Spleen (tissue), 11 donors: ENCODE data around the gene DPP4. TPM values are rescaled to one million over a fixed set of nuclear protein-coding genes. Genes with fewer than 3 reads are reported as not detected.

Experiments used
- DNase-seq: peaks from one replicate; pipeline ENCODE4 v3.0.0-alpha.2; 2020
- H3K27ac ChIP-seq, 8 donors: fragments of 200-600 bp; sonication (generic) in 7 of 8; 1 replicate in 4 of 8; 2 replicates in 4 of 8; pipeline versions ENCODE4 v1.5.0 to v1.8.0; 2016 to 2021; ENCODE audit warnings: inconsistent platforms in 4 of 8, mild to moderate bottlenecking in 4 of 8, moderate library complexity in 1 of 8
- H3K27me3 ChIP-seq, 7 donors: fragments of 200-600 bp; sonication (generic) in 6 of 7; replicated peaks in 1 of 7; 1 replicate in 4 of 7; 2 replicates in 3 of 7; pipeline versions ENCODE4 v1.5.0 to v1.8.0; 2016 to 2021; ENCODE audit warnings: inconsistent platforms in 3 of 7, mild to moderate bottlenecking in 1 of 7
- H3K36me3 ChIP-seq, 6 donors: fragments of 200-600 bp; sonication (generic) in 5 of 6; 1 replicate in 4 of 6; 2 replicates in 2 of 6; pipeline versions ENCODE4 v1.5.0 to v1.8.0; 2016 to 2021; ENCODE audit warnings: inconsistent platforms in 2 of 6
- H3K4me1 ChIP-seq, 6 donors: fragments of 200-600 bp; sonication (generic) in 5 of 6; 1 replicate in 3 of 6; 2 replicates in 3 of 6; pipeline versions ENCODE4 v1.5.0 to v1.8.0; 2016 to 2021; ENCODE audit warnings: inconsistent platforms in 3 of 6
- H3K4me3 ChIP-seq, 8 donors: fragments of 200-600 bp; sonication (generic) in 7 of 8; 1 replicate in 4 of 8; 2 replicates in 4 of 8; pipeline versions ENCODE4 v1.5.0 to v1.8.0; 2016 to 2021; ENCODE audit warnings: inconsistent platforms in 4 of 8, mild to moderate bottlenecking in 4 of 8, moderate library complexity in 2 of 8
- H3K9me3 ChIP-seq, 8 donors: fragments of 200-600 bp; sonication (generic) in 7 of 8; 1 replicate in 4 of 8; 2 replicates in 4 of 8; pipeline versions ENCODE4 v1.5.0 to v1.8.0; 2016 to 2021; ENCODE audit warnings: inconsistent platforms in 4 of 8
- POLR2A ChIP-seq, 3 donors: fragments of 450-650 bp; IDR thresholded peaks; one replicate each; pipeline ENCODE4 v1.5.1; 2017; ENCODE audit warnings: antibody characterized with exemption in 3 of 3, mild to moderate bottlenecking in 1 of 3
- POLR2AphosphoS5 ChIP-seq, 3 donors: sonication (generic); formaldehyde crosslinking; IDR thresholded peaks; one replicate each; pipeline ENCODE4 v1.5.1; 2017; ENCODE audit warnings: antibody characterized with exemption in 3 of 3
- WGBS, 5 donors: extraction: QIAGEN DNeasy Blood & Tissue Kit in 3 of 5; methylation state at CpG; one replicate each; pipeline versions ENCODE4 v1.1.5 to v1.1.7; 2013 to 2018; 5-methylcytosine and 5-hydroxymethylcytosine counted together
- intact Hi-C: fragments of 100-400 bp; cut with DNase I; formaldehyde crosslinking; loops from one replicate; pipeline ENCODE4 v1.15.0; 2023; ENCODE audit warnings: low total_unique reads
- polyA plus RNA-seq, 3 donors: library from polyadenylated mRNA; stranded (reverse); fragments of 200-250 nt; gene quantifications; one replicate each; pipeline ENCODE4 v1.2.1, GENCODE V29; 2013
- total RNA-seq, 7 donors: library from RNA; depleted of rRNA in 3 of 7; stranded (reverse); fragments of >200 nt in 3 of 7; fragmentation: NEBNext Ultra II Directional in 4 of 7; extraction: Animal tissue kit (Norgen Biotek cat#: 25700) in 4 of 7; gene quantifications; one replicate each; pipeline versions ENCODE4 v1.1.0 to v1.2.1, GENCODE V29; 2016 to 2021
- TF ChIP-seq, protein P1 (sequence below), 11 experiments: fragments of 200-600 bp in 7 of 11; fragments of 450-650 bp in 4 of 11; sonication (generic) in 4 of 11; IDR thresholded peaks in 8 of 11; conservative IDR thresholded peaks in 3 of 11; 1 replicate in 7 of 11; 2 replicates in 4 of 11; pipeline versions ENCODE4 v1.4.0 to v1.8.0; 2016 to 2021; ENCODE audit warnings: antibody characterized with exemption in 11 of 11, inconsistent platforms in 4 of 11, mild to moderate bottlenecking in 1 of 11
- donor health status: healthy with polysubstance abuse.
- donor health status: DM: no; HTN: no; CAD: no; lungs with moderate emphysema.
- donor health status: DM: no; HTN: no; CAD: no.
- donor health status: Bipolar disorder and iron deficiency.
- donor health status: healthy.
- donor health status: DM: no; HTN: no; CAD: no.
- donor health status: DM: yes; HTN: yes; CAD: no.

Gene DPP4
- total and polyA plus RNA-seq, 10 donors: 1.3 to 28.6 (median 18.4) TPM

DNA sequence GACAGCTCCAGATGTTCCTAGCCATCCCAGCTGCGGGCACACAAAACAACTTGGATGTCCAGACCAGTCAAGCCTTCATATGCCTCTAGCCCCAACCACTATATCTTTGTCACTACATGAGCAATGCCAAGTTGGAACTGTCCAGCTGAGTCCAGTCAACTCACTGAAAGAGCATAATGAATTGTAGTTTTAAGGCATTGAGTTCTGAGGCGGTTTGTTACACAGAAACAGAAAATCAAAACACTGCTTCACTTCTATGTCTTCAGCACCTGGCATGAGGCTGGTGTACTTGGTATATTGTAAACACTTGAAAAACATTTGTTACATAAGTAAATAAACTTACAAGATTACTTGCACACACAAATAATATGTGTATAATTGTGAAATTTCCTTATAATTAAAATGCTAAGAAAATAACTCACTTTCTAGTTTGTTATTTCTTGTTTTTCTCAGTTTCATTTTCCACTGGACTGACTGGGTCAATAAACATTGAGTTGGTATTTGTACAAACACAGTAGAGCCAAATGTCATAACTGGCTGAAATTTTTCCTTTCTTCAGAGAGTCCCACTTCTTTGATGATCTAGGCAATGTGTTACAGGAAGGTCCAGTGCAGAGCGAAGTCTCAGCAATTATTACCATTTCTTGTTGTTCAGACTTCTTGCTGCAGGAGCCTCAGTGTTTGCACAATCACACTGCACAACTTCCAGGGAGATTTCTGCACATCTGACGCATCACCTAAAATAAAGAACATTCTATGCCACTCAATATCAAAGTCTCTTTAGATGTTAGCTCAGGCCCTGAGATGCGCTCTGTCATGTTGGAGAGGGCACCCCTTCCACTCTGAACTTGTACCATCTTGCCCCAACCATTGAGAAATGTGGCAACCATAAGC is 38.2 kb upstream of the DPP4 start:
- no peak for DNase-seq
- H3K27ac ChIP-seq: no peak overlapping the region
- H3K27me3 ChIP-seq: no peaks in the 10 kb centered on the region
- TF ChIP-seq POLR2AphosphoS5 (IDR thresholded peaks at IDR 0.05) (no peak), POLR2A (IDR thresholded peaks at IDR 0.05) (no peak)
- TF ChIP-seq, protein P1, sequence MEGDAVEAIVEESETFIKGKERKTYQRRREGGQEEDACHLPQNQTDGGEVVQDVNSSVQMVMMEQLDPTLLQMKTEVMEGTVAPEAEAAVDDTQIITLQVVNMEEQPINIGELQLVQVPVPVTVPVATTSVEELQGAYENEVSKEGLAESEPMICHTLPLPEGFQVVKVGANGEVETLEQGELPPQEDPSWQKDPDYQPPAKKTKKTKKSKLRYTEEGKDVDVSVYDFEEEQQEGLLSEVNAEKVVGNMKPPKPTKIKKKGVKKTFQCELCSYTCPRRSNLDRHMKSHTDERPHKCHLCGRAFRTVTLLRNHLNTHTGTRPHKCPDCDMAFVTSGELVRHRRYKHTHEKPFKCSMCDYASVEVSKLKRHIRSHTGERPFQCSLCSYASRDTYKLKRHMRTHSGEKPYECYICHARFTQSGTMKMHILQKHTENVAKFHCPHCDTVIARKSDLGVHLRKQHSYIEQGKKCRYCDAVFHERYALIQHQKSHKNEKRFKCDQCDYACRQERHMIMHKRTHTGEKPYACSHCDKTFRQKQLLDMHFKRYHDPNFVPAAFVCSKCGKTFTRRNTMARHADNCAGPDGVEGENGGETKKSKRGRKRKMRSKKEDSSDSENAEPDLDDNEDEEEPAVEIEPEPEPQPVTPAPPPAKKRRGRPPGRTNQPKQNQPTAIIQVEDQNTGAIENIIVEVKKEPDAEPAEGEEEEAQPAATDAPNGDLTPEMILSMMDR (IDR thresholded peaks at IDR 0.05 in 8 of 11, conservative IDR thresholded peaks at IDR 0.05 in 3 of 11): no peak
- H3K36me3 ChIP-seq: no peaks in the 10 kb centered on the region
- H3K4me3 ChIP-seq: no peak overlapping the region
- 77 to 91% (median 85%) methylated on average over 5 of the region's 5 CpGs for WGBS, 5 donors
- intact Hi-C loops: no loop called here
- peaks cover 0 to 9% (median 5%) of the 10 kb centered on the region in 8 donors for H3K9me3 ChIP-seq
- H3K4me1 ChIP-seq: peaks cover 0 to 19% (median 3%) of the 10 kb centered on the region in 6 donors

DNA sequence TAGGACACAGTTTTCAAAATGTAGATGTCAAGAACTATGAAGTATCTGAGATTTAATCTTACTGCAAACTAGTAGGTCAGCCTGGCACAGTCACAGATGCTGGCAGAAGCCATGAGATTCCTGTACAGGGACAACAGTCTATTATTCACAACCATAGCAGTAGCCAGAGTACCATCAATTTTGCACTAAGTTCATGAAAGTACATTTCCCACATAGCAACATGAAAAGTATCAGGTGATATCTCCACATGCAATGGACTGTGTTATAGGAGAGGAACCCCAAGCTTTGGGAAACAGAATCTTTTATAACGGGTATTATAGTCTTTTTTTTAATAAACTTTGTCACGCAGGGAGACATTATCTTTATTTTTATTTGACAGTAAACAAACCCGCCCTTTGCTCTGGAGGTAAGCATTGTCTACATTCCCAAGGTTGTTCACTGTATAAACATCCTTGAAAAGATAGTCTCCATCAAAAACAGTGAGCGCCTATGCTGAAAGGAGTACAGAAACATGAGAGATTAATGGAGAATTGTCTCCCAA is 33.4 kb upstream of the DPP4 start:
- TF ChIP-seq POLR2AphosphoS5 (IDR thresholded peaks at IDR 0.05) (no peak), POLR2A (IDR thresholded peaks at IDR 0.05) (no peak)
- TF ChIP-seq, protein P1 (IDR thresholded peaks at IDR 0.05 in 8 of 11, conservative IDR thresholded peaks at IDR 0.05 in 3 of 11): no peak
- intact Hi-C loops: no loop called here
- Histone ChIP-seq H3K9me3 (no peaks in the 10 kb centered on the region), H3K27ac (peak overlapping the region in 1 of 8 donors; percentile 0), H3K27me3 (no peaks in the 10 kb centered on the region), H3K4me3 (no peak overlapping the region), H3K36me3 (no peaks in the 10 kb centered on the region), H3K4me1 (peaks cover 0 to 2% (median 0%) of the 10 kb centered on the region in 6 donors)
- DNase-seq: no peak
- 70 to 89% (median 81%) methylated on average over 4 of the region's 4 CpGs for WGBS, 5 donors

DNA sequence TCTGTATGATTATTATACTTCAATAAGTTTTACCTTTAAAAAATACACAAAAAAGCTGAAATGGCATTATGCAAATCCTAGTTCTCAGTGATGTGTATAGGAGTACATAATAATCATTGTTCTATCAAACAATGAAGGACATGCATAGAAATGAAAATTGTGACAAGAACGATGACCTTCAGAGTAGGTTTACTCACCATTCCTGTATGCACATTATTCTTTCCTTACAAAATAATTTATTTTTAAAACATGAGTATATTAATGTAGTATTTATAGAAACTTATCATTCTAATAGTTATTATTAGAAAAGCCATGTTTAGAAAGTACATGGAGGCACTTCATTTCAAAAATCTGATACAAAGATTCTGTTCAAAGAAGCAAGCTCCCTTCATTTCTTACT is 32.7 kb upstream of the DPP4 start:
- H3K4me1 ChIP-seq: no peaks in the 10 kb centered on the region
- no peaks in the 10 kb centered on the region for H3K27me3 ChIP-seq
- no peaks in the 10 kb centered on the region for H3K9me3 ChIP-seq
- no peak overlapping the region for H3K27ac ChIP-seq
- no peak for DNase-seq
- intact Hi-C loops: no loop called here
- TF ChIP-seq POLR2AphosphoS5 (IDR thresholded peaks at IDR 0.05): no peak
- TF ChIP-seq, protein P1 (IDR thresholded peaks at IDR 0.05 in 8 of 11, conservative IDR thresholded peaks at IDR 0.05 in 3 of 11): no peak
- TF ChIP-seq POLR2A (IDR thresholded peaks at IDR 0.05): no peak
- no peaks in the 10 kb centered on the region for H3K36me3 ChIP-seq
- WGBS, 5 donors: 61 to 91% (median 86%) methylated on average over 1 of the region's 1 CpG
- H3K4me3 ChIP-seq: no peak overlapping the region

DNA sequence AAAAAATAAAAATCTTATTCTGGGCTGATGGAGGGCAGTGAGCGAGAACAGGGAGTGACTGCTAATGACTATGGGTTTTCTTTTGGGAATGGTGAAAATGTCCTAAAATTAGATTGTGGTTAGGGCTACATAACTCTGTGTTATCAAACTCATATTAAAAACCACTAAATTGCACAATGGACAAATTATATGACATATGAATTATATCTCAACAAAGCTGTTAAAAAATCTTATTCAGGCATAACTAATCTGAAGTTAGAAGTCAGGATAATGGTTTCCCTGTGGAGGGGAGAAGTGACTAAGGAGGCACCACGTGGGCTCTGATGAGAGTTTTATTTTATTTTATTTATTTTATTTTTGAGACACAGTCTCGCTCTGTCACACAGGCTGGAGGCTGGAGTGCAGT is 32.1 kb upstream of the DPP4 start:
- no peak overlapping the region for H3K4me3 ChIP-seq
- H3K27ac ChIP-seq: no peak overlapping the region
- WGBS, 5 donors: 61 to 85% (median 66%) methylated on average over 3 of the region's 3 CpGs
- H3K9me3 ChIP-seq: no peaks in the 10 kb centered on the region
- no peaks in the 10 kb centered on the region for H3K4me1 ChIP-seq
- TF ChIP-seq POLR2AphosphoS5 (IDR thresholded peaks at IDR 0.05): no peak
- TF ChIP-seq, protein P1 (IDR thresholded peaks at IDR 0.05 in 8 of 11, conservative IDR thresholded peaks at IDR 0.05 in 3 of 11): no peak
- TF ChIP-seq POLR2A (IDR thresholded peaks at IDR 0.05): no peak
- intact Hi-C loops: no loop called here
- DNase-seq: no peak
- no peaks in the 10 kb centered on the region for H3K27me3 ChIP-seq
- no peaks in the 10 kb centered on the region for H3K36me3 ChIP-seq
